ENCODE data around the gene AACS. TPM values are rescaled to one million over a fixed set of nuclear protein-coding genes. Genes with fewer than 3 reads are reported as not detected.

AACS gene
- total and polyA plus RNA-seq, 4 donors: 3.4 to 13.6 (median 7.3) TPM

DNA sequence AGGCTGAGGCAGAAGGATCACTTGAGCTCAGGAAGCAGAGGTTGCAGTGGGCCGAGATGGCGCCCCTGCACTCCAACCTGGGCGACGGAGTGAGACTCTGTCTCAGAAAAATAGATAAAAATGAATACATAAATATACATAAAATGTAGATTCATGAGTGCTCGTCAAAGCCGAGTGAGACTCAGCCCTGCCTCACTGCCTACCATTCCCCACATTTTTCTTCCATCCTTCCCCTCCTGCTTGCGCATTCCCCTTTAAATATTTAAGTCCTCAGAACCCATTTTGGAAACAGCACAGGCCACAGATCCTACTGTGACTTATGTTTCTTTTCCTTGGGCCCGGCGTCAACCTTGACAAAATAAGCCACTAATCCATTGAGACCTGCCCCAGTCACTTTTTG is 31.9 kb upstream of the AACS start:
- H3K27me3 ChIP-seq (ENCODE audit: control insufficient read depth in 4 of 4, insufficient read depth in 4 of 4, low read length in 3 of 4): no peaks in the 10 kb centered on the region
- H3K4me1 ChIP-seq (ENCODE audit: control insufficient read depth in 4 of 4, insufficient read depth in 4 of 4, low read length in 3 of 4): no peaks in the 10 kb centered on the region
- H3K27ac ChIP-seq (ENCODE audit: low read depth in 1 of 2, low read length in 2 of 2): no peak overlapping the region
- H3K4me3 ChIP-seq (ENCODE audit: low read depth in 1 of 3, low read length in 3 of 3): no peak overlapping the region
- TF ChIP-seq JUND (IDR thresholded peaks at IDR 0.05) (no peak), FOXA2 (IDR thresholded peaks at IDR 0.05) (no peak), RXRA (IDR thresholded peaks at IDR 0.05) (no peak), RAD21 (IDR thresholded peaks at IDR 0.05) (no peak), YY1 (IDR thresholded peaks at IDR 0.05) (no peak), SP1 (IDR thresholded peaks at IDR 0.05) (no peak), EGR1 (IDR thresholded peaks at IDR 0.05; ENCODE audit: low read depth in 2 of 2) (no peak), GABPA (IDR thresholded peaks at IDR 0.05 in 1 of 2, conservative IDR thresholded peaks at IDR 0.05 in 1 of 2) (no peak), HNF4G (IDR thresholded peaks at IDR 0.05) (no peak), MAX (IDR thresholded peaks at IDR 0.05) (no peak), FOXA1 (IDR thresholded peaks at IDR 0.05) (no peak)
- TF ChIP-seq, protein P1, sequence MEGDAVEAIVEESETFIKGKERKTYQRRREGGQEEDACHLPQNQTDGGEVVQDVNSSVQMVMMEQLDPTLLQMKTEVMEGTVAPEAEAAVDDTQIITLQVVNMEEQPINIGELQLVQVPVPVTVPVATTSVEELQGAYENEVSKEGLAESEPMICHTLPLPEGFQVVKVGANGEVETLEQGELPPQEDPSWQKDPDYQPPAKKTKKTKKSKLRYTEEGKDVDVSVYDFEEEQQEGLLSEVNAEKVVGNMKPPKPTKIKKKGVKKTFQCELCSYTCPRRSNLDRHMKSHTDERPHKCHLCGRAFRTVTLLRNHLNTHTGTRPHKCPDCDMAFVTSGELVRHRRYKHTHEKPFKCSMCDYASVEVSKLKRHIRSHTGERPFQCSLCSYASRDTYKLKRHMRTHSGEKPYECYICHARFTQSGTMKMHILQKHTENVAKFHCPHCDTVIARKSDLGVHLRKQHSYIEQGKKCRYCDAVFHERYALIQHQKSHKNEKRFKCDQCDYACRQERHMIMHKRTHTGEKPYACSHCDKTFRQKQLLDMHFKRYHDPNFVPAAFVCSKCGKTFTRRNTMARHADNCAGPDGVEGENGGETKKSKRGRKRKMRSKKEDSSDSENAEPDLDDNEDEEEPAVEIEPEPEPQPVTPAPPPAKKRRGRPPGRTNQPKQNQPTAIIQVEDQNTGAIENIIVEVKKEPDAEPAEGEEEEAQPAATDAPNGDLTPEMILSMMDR (IDR thresholded peaks at IDR 0.05; ENCODE audit: low read depth, low read length, missing input control): no peak
- TF ChIP-seq, protein P2, sequence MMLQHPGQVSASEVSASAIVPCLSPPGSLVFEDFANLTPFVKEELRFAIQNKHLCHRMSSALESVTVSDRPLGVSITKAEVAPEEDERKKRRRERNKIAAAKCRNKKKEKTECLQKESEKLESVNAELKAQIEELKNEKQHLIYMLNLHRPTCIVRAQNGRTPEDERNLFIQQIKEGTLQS (IDR thresholded peaks at IDR 0.05): no peak
- TF ChIP-seq, protein P3, sequence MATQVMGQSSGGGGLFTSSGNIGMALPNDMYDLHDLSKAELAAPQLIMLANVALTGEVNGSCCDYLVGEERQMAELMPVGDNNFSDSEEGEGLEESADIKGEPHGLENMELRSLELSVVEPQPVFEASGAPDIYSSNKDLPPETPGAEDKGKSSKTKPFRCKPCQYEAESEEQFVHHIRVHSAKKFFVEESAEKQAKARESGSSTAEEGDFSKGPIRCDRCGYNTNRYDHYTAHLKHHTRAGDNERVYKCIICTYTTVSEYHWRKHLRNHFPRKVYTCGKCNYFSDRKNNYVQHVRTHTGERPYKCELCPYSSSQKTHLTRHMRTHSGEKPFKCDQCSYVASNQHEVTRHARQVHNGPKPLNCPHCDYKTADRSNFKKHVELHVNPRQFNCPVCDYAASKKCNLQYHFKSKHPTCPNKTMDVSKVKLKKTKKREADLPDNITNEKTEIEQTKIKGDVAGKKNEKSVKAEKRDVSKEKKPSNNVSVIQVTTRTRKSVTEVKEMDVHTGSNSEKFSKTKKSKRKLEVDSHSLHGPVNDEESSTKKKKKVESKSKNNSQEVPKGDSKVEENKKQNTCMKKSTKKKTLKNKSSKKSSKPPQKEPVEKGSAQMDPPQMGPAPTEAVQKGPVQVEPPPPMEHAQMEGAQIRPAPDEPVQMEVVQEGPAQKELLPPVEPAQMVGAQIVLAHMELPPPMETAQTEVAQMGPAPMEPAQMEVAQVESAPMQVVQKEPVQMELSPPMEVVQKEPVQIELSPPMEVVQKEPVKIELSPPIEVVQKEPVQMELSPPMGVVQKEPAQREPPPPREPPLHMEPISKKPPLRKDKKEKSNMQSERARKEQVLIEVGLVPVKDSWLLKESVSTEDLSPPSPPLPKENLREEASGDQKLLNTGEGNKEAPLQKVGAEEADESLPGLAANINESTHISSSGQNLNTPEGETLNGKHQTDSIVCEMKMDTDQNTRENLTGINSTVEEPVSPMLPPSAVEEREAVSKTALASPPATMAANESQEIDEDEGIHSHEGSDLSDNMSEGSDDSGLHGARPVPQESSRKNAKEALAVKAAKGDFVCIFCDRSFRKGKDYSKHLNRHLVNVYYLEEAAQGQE (IDR thresholded peaks at IDR 0.05): no peak
- DNase-seq (ENCODE audit: low spot score): no peak
- no peaks in the 10 kb centered on the region for H3K36me3 ChIP-seq (ENCODE audit: control insufficient read depth in 4 of 4, insufficient read depth in 3 of 4, low read depth in 1 of 4, low read length in 3 of 4)
- 91% methylated on average over 9 of the region's 9 CpGs for WGBS
- H3K9ac ChIP-seq (ENCODE audit: low read depth in 1 of 2, low read length in 2 of 2): no peak overlapping the region
- H3K9me3 ChIP-seq (ENCODE audit: control insufficient read depth in 4 of 4, low read length in 3 of 4): no peaks in the 10 kb centered on the region

GRCh38 chr12:125038976-125039625 is 26.1 kb upstream of the AACS start:
- Histone ChIP-seq H3K4me3 (ENCODE audit: low read depth in 1 of 3, low read length in 3 of 3) (no peak overlapping the region), H3K36me3 (ENCODE audit: control insufficient read depth in 4 of 4, insufficient read depth in 3 of 4, low read depth in 1 of 4, low read length in 3 of 4) (no peaks in the 10 kb centered on the region), H3K27ac (ENCODE audit: low read depth in 1 of 2, low read length in 2 of 2) (no peak overlapping the region), H3K9ac (ENCODE audit: low read depth in 1 of 2, low read length in 2 of 2) (no peak overlapping the region), H3K9me3 (ENCODE audit: control insufficient read depth in 4 of 4, low read length in 3 of 4) (no peaks in the 10 kb centered on the region), H3K27me3 (ENCODE audit: control insufficient read depth in 4 of 4, insufficient read depth in 4 of 4, low read length in 3 of 4) (no peaks in the 10 kb centered on the region), H3K4me1 (ENCODE audit: control insufficient read depth in 4 of 4, insufficient read depth in 4 of 4, low read length in 3 of 4) (no peaks in the 10 kb centered on the region)
- no peak for DNase-seq (ENCODE audit: low spot score)
- WGBS: 80% methylated on average over 6 of the region's 6 CpGs
- TF ChIP-seq EGR1 (IDR thresholded peaks at IDR 0.05; ENCODE audit: low read depth in 2 of 2) (no peak), GABPA (IDR thresholded peaks at IDR 0.05 in 1 of 2, conservative IDR thresholded peaks at IDR 0.05 in 1 of 2) (no peak), YY1 (IDR thresholded peaks at IDR 0.05) (no peak)
- TF ChIP-seq, protein P4, sequence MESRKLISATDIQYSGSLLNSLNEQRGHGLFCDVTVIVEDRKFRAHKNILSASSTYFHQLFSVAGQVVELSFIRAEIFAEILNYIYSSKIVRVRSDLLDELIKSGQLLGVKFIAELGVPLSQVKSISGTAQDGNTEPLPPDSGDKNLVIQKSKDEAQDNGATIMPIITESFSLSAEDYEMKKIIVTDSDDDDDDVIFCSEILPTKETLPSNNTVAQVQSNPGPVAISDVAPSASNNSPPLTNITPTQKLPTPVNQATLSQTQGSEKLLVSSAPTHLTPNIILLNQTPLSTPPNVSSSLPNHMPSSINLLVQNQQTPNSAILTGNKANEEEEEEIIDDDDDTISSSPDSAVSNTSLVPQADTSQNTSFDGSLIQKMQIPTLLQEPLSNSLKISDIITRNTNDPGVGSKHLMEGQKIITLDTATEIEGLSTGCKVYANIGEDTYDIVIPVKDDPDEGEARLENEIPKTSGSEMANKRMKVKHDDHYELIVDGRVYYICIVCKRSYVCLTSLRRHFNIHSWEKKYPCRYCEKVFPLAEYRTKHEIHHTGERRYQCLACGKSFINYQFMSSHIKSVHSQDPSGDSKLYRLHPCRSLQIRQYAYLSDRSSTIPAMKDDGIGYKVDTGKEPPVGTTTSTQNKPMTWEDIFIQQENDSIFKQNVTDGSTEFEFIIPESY (IDR thresholded peaks at IDR 0.05): no peak
- TF ChIP-seq, protein P2 (IDR thresholded peaks at IDR 0.05): no peak
